ENCODE data around the gene TTC39C.
"Not testable (repeated sequence)": the region's sequence is repeated elsewhere in the genome, so short reads cannot be mapped to it uniquely, and the experiment has no call there.

Gene TTC39C

DNA sequence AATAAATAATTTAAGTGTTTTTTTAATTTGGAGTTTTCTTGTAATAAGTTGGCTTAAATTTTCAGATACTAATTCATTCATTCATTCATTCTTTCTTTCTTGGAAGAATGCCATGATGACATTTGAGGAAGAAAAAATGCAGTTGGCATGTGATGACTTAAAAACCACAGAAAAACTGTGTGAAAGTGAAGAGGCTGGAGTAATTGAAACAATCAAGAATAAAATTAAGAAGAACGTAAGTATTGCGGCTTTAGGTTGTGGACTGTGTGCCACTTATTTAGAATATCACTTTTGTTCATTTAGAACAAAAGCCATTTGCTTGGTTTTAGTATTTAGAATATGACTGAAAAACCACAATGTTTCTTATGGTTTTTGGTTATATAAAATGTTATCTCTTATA lies 51.4 kb downstream of the TTC39C start:
- no peak for TF ChIP-seq CTCF (IDR thresholded peaks at IDR 0.05; ENCODE audit: control extremely low read depth, extremely low read depth, low read depth, missing control alignments)
- DNase-seq (ENCODE audit: extremely low spot score): no peak
- ChIA-PET CTCF (interaction anchor here (1.5 kb wide), 2 partner anchors 8 to 46 kb away, joined by 3 read pairs; no protein-coding TSS in a partner anchor), POLR2A (no interaction called here)

DNA sequence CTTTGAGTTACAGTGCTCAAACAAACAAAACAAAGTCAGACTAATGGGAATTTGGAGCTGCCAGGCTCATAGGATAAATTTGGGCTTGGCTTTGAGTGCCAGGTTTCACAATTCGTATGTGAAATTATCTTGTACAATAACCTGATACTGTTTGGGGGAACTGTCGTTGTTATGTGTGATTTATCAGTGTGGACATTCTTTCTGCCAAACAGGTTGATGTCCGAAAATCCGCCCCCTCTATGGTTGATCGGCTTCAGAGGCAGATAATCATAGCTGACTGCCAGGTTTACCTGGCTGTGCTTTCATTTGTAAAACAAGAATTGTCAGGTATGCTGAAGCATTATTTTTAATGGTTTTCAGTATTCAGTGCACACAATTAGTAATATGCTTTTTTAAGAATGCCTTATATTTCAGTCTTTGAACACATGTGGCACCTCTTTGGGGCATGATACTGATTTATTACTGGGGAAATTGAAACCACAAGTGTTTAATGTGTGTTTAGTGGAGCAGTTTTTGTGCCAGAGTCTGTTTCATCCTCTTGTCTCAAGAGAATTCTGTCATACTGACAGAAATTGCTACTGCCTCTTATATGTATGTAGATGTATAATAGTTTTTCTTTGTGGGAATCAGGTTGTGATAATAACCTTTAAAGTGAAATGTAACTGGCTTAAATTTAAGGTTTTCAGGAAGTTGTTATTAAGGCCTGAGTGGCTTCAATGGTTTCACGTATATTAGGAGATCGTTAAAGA lies 54.6 kb downstream of the TTC39C start:
- no peak for TF ChIP-seq CTCF (IDR thresholded peaks at IDR 0.05; ENCODE audit: control extremely low read depth, extremely low read depth, low read depth, missing control alignments)
- ChIA-PET CTCF (interaction anchor here (1.0 to 2.4 kb wide), 2 partner anchors 14 to 150 kb away, joined by 3 to 5 read pairs; no protein-coding TSS in a partner anchor), POLR2A (no interaction called here)
- no peak for DNase-seq (ENCODE audit: extremely low spot score)

- DNase-seq (ENCODE audit: extremely low spot score): no peak
- CTCF ChIA-PET: interaction anchor here (1.4 to 1.5 kb wide), 2 partner anchors 10 to 49 kb away, joined by 3 to 4 read pairs; no protein-coding TSS in a partner anchor
- POLR2A ChIA-PET: interaction anchor here (1.3 kb wide), 1 partner anchor 68 kb away, joined by 7 read pairs; the partner anchor contains the start of gene CABYR
- TF ChIP-seq CTCF (IDR thresholded peaks at IDR 0.05; ENCODE audit: control extremely low read depth, extremely low read depth, low read depth, missing control alignments): no peak
Observed at GRCh38 chr18:24071029-24071428, 56.5 kb downstream of the TTC39C start.

DNA sequence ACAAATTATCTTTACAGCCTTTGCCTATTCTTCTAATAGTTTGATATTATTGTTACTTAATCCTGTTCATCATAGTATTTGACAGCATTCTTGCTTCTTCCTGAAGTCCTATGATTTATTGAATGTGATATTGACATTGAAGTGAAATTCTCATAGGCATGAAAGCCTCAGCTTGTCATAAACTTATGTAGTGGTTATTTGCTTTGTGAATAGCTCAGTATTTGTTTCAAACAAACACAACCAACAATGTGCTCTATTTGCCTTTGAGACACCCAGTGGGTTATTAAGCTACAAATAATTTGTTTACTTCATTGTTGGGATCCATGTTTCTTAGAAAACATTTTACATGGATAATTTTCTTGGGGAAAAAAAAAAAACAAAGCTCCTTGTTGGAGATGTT lies 57.2 kb downstream of the TTC39C start:
- no peak for TF ChIP-seq CTCF (IDR thresholded peaks at IDR 0.05; ENCODE audit: control extremely low read depth, extremely low read depth, low read depth, missing control alignments)
- POLR2A ChIA-PET: interaction anchor here (1.3 kb wide), 1 partner anchor 67 kb away, joined by 7 read pairs; the partner anchor contains the start of gene CABYR
- CTCF ChIA-PET: interaction anchor here (0.6 to 1.4 kb wide), 2 partner anchors 9 to 19 kb away, joined by 3 read pairs; no protein-coding TSS in a partner anchor
- DNase-seq (ENCODE audit: extremely low spot score): no peak

DNA sequence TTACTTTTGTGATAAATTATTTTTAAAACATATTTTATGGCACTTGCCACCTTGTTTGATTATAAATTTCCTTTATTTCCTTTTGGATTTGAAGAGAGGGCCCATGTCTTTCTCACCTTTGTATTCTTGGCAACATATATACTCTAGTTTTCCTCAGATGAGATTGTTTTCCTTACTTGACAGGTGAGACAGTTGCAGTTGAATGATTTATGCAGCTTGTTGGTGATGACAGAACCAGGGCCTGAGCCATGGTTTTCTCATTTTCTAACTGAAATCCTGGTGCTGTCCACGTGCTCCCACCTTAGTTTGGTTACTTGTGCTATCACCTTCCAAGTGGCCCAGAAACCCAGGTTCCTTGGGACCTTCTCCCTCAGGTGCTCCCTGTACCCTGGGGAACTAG lies 58.2 kb downstream of the TTC39C start:
- no peak for DNase-seq (ENCODE audit: extremely low spot score)
- ChIA-PET CTCF (interaction anchor here (0.9 kb wide), 1 partner anchor 15 kb away, joined by 3 read pairs; no protein-coding TSS in a partner anchor), POLR2A (no interaction called here)
- no peak for TF ChIP-seq CTCF (IDR thresholded peaks at IDR 0.05; ENCODE audit: control extremely low read depth, extremely low read depth, low read depth, missing control alignments)

DNA sequence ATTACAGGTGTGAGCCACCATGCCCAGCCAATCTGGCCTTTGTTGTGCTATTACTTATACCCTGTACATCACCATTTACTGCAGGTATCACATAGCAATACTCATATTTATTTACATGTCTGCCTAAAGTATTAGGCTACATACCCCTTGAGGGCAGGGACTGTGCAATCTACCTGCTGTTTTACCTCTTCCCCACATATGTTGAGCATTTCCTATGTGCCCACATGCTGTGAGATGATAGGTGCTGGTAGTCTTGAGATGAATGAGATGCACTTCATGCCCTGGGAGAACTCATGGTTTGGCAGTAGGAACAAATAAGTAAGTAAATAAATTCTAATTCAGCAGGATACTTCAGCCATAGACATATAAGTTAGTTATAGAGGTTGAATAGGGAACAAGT lies 59.2 kb downstream of the TTC39C start:
- TF ChIP-seq CTCF (IDR thresholded peaks at IDR 0.05; ENCODE audit: control extremely low read depth, extremely low read depth, low read depth, missing control alignments): no peak
- POLR2A ChIA-PET: no interaction called here
- CTCF ChIA-PET: interaction anchor here (0.9 kb wide), 1 partner anchor 14 kb away, joined by 3 read pairs; no protein-coding TSS in a partner anchor
- no peak for DNase-seq (ENCODE audit: extremely low spot score)

GRCh38 chr18:24074757-24075156 lies 60.2 kb downstream of the TTC39C start:
- CTCF ChIA-PET, POLR2A ChIA-PET: not testable (repeated sequence)

More at GRCh38 chr18:24074757-24075156, 60.2 kb downstream of the TTC39C start:
- DNase-seq (ENCODE audit: extremely low spot score): not testable (repeated sequence)

Measured in GM10248 (cell line).